Upper lobe of left lung (tissue), 4 donors: Measurements from ENCODE around the gene PTPRM.

Source experiments
- CTCF ChIP-seq, 6 experiments: fragments of 450-650 bp in 4 of 6; fragments of 200-600 bp in 2 of 6; sonication (generic) in 2 of 6; IDR thresholded peaks; one replicate each; pipeline ENCODE4 v1.5.1; 2016 to 2019; ENCODE audit warnings: antibody characterized with exemption in 6 of 6
- EP300 ChIP-seq, 4 donors: sonication (generic); formaldehyde crosslinking; IDR thresholded peaks; one replicate each; pipeline ENCODE4 v1.5.1; 2017; ENCODE audit warnings: antibody characterized with exemption in 4 of 4, control low read depth in 2 of 4
- POLR2A ChIP-seq, 4 donors: fragments of 450-650 bp; IDR thresholded peaks; one replicate each; pipeline ENCODE4 v1.5.1; 2016 to 2017; ENCODE audit warnings: antibody characterized with exemption in 4 of 4, mild to moderate bottlenecking in 2 of 4
- POLR2AphosphoS5 ChIP-seq, 2 donors: sonication (generic); formaldehyde crosslinking; IDR thresholded peaks; one replicate each; pipeline ENCODE4 v1.5.1; 2017; ENCODE audit warnings: antibody characterized with exemption in 2 of 2

GRCh38 chr18:8045884-8046281 lies 478.8 kb downstream of the PTPRM start:
- TF ChIP-seq CTCF (IDR thresholded peaks at IDR 0.05), result no peak
- TF ChIP-seq POLR2A (IDR thresholded peaks at IDR 0.05), result no peak
- TF ChIP-seq EP300 (IDR thresholded peaks at IDR 0.05), result no peak
- TF ChIP-seq POLR2AphosphoS5 (IDR thresholded peaks at IDR 0.05), result no peak
